ENCODE data around the gene DIPK1A.

Gene DIPK1A

GRCh38 chr1:92975551-92976232 is 14.4 kb upstream of the DIPK1A start:
- TF ChIP-seq TCF12 (IDR thresholded peaks at IDR 0.05; ENCODE audit: low read depth) (no peak), TEAD4 (IDR thresholded peaks at IDR 0.05) (no peak), CEBPB (IDR thresholded peaks at IDR 0.05) (no peak), EGR1 (IDR thresholded peaks at IDR 0.05) (no peak), FOXM1 (IDR thresholded peaks at IDR 0.05; ENCODE audit: borderline replicate concordance, low read depth) (no peak), CREB1 (IDR thresholded peaks at IDR 0.05; ENCODE audit: low read depth) (no peak), ZBTB7A (IDR thresholded peaks at IDR 0.05; ENCODE audit: low read depth) (no peak), NFIC (IDR thresholded peaks at IDR 0.05) (no peak), TAF1 (IDR thresholded peaks at IDR 0.05; ENCODE audit: low read depth) (no peak)
- TF ChIP-seq, protein P1, sequence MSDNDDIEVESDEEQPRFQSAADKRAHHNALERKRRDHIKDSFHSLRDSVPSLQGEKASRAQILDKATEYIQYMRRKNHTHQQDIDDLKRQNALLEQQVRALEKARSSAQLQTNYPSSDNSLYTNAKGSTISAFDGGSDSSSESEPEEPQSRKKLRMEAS (IDR thresholded peaks at IDR 0.05) = no peak
- TF ChIP-seq, protein P2, sequence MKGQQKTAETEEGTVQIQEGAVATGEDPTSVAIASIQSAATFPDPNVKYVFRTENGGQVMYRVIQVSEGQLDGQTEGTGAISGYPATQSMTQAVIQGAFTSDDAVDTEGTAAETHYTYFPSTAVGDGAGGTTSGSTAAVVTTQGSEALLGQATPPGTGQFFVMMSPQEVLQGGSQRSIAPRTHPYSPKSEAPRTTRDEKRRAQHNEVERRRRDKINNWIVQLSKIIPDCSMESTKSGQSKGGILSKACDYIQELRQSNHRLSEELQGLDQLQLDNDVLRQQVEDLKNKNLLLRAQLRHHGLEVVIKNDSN (IDR thresholded peaks at IDR 0.05) = no peak
- TF ChIP-seq, protein P3, sequence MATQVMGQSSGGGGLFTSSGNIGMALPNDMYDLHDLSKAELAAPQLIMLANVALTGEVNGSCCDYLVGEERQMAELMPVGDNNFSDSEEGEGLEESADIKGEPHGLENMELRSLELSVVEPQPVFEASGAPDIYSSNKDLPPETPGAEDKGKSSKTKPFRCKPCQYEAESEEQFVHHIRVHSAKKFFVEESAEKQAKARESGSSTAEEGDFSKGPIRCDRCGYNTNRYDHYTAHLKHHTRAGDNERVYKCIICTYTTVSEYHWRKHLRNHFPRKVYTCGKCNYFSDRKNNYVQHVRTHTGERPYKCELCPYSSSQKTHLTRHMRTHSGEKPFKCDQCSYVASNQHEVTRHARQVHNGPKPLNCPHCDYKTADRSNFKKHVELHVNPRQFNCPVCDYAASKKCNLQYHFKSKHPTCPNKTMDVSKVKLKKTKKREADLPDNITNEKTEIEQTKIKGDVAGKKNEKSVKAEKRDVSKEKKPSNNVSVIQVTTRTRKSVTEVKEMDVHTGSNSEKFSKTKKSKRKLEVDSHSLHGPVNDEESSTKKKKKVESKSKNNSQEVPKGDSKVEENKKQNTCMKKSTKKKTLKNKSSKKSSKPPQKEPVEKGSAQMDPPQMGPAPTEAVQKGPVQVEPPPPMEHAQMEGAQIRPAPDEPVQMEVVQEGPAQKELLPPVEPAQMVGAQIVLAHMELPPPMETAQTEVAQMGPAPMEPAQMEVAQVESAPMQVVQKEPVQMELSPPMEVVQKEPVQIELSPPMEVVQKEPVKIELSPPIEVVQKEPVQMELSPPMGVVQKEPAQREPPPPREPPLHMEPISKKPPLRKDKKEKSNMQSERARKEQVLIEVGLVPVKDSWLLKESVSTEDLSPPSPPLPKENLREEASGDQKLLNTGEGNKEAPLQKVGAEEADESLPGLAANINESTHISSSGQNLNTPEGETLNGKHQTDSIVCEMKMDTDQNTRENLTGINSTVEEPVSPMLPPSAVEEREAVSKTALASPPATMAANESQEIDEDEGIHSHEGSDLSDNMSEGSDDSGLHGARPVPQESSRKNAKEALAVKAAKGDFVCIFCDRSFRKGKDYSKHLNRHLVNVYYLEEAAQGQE (IDR thresholded peaks at IDR 0.05; ENCODE audit: low read depth) = no peak

DNA sequence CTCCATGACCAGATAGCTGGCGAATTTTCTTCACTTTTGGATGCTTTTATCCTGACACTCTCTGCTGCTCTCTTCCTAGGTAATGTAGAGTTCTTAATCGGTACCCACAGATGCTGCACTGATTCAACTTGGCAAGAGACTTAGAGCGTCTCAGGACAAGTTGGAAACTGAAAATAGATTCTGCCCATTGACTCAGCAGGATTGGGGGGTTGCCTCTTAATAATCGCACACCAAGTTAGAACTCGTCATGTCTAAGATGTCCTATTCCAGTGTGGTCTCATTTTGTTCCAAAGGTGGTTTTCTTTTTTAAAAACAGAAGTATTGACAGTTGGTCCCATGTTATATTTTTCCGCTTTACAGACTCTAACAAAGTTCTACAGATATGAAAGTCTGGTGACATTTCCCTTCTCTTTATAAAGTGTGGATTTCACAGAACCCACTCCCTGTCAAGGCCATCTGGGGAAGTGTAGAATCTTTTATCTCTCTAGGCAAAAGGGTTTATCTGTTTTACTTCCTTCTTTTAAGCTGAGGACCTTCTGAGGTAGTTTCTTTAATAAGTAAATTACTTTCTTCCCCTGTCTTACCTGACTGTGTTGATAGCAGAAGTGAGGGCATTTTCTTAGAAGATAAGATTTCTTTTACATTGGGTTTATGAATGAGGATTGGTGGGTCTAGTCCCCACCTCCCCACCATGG is 12.1 kb upstream of the DIPK1A start:
- TF ChIP-seq EGR1 (IDR thresholded peaks at IDR 0.05) (no peak), TEAD4 (IDR thresholded peaks at IDR 0.05) (no peak), CREB1 (IDR thresholded peaks at IDR 0.05; ENCODE audit: low read depth) (no peak), EP300 (IDR thresholded peaks at IDR 0.05; ENCODE audit: borderline replicate concordance) (no peak), ZBTB7A (IDR thresholded peaks at IDR 0.05; ENCODE audit: low read depth) (no peak), YY1 (IDR thresholded peaks at IDR 0.05; ENCODE audit: low read depth) (no peak), NFIC (IDR thresholded peaks at IDR 0.05) (no peak), CEBPB (IDR thresholded peaks at IDR 0.05) (no peak), FOXM1 (IDR thresholded peaks at IDR 0.05; ENCODE audit: borderline replicate concordance, low read depth) (no peak), TAF1 (IDR thresholded peaks at IDR 0.05; ENCODE audit: low read depth) (no peak), RAD21 (IDR thresholded peaks at IDR 0.05; ENCODE audit: low read depth) (no peak), TCF12 (IDR thresholded peaks at IDR 0.05; ENCODE audit: low read depth) (no peak)
- TF ChIP-seq, protein P2 (IDR thresholded peaks at IDR 0.05) = no peak
- TF ChIP-seq, protein P3 (IDR thresholded peaks at IDR 0.05; ENCODE audit: low read depth) = no peak
- TF ChIP-seq, protein P1 (IDR thresholded peaks at IDR 0.05) = no peak

DNA sequence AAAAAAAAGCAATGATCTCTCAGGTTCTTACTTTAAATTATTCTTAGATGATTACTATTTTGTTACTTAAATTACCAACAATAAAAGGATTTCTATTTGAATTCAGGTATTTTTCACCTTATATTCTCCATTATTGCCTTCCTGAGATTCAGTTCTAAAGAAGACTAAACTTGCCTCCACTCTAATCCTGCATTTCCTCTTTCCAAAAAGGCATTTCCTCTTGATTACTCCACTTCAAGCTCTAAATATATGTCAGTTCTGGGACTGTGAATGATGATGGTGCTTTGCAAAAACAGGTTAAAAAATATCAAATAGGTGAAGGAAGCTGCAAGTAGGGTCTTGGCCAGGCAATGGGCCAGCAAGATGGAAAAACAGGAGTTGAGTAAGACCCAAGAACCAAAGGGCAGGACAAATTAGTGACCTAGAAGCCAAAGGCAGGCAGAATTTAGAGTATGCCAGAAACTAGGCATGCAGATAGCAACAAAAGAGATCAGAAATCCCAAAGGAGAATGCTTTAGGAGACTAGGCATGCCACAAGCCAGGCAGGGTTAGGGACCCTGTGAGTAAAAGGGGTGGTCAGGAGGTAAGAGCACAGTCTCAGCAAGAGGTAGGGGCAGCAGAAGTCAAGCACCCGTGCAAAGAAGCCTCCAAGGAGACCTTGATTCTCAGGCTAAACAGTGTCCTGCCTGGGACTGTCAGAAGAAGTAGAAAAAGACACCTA is 11.3 kb upstream of the DIPK1A start:
- TF ChIP-seq TAF1 (IDR thresholded peaks at IDR 0.05; ENCODE audit: low read depth) (no peak), ZBTB7A (IDR thresholded peaks at IDR 0.05; ENCODE audit: low read depth) (no peak), EGR1 (IDR thresholded peaks at IDR 0.05) (no peak), NFIC (IDR thresholded peaks at IDR 0.05) (no peak), CREB1 (IDR thresholded peaks at IDR 0.05; ENCODE audit: low read depth) (no peak), TCF12 (IDR thresholded peaks at IDR 0.05; ENCODE audit: low read depth) (no peak), YY1 (IDR thresholded peaks at IDR 0.05; ENCODE audit: low read depth) (no peak), FOXM1 (IDR thresholded peaks at IDR 0.05; ENCODE audit: borderline replicate concordance, low read depth) (no peak), CEBPB (IDR thresholded peaks at IDR 0.05) (no peak), RAD21 (IDR thresholded peaks at IDR 0.05; ENCODE audit: low read depth) (no peak)
- TF ChIP-seq, protein P1 (IDR thresholded peaks at IDR 0.05) = no peak
- TF ChIP-seq, protein P3 (IDR thresholded peaks at IDR 0.05; ENCODE audit: low read depth) = no peak
- TF ChIP-seq, protein P2 (IDR thresholded peaks at IDR 0.05) = no peak
